Activated naive CD8-positive, alpha-beta T cell treated with anti-CD3 and anti-CD28 coated beads, Interleukin-2, amount 50 U/mL, for 24 hours (primary cell): ENCODE measurements around the gene C1orf52.
A peak's percentile ranks its signal among the peaks of the same experiment; 100 is the strongest.

Source experiments
- ATAC-seq: fragments of 150-1000 bp; cut with Tn5 transposase; one replicate; pipeline ENCODE4 v1.10.0; 2021
- DNase-seq: peaks from one replicate; pipeline ENCODE4 v3.0.0; 2021
- H3K27ac Mint-ChIP-seq: one replicate; pipeline ENCODE4 v1.8.0; 2021; ENCODE audit warnings: mild to moderate bottlenecking, mixed read lengths
- H3K27me3 Mint-ChIP-seq: one replicate; pipeline ENCODE4 v1.8.0; 2021; ENCODE audit warnings: mixed read lengths
- H3K36me3 Mint-ChIP-seq: one replicate; pipeline ENCODE4 v1.8.0; 2021; ENCODE audit warnings: low read depth, mixed read lengths
- H3K4me1 Mint-ChIP-seq: one replicate; pipeline ENCODE4 v1.8.0; 2021; ENCODE audit warnings: mixed read lengths
- H3K4me3 Mint-ChIP-seq: one replicate; pipeline ENCODE4 v1.8.0; 2021; ENCODE audit warnings: mild to moderate bottlenecking, moderate library complexity, mixed read lengths
- H3K9me3 Mint-ChIP-seq: one replicate; pipeline ENCODE4 v1.8.0; 2021; ENCODE audit warnings: mixed read lengths

The C1orf52 gene

GRCh38 chr1:85230305-85230977, 29.0 kb downstream of the C1orf52 start:
- Mint-ChIP-seq H3K4me3 (no peak overlapping the region), H3K36me3 (no peaks in the 10 kb centered on the region), H3K27me3 (no peaks in the 10 kb centered on the region), H3K27ac (no peak overlapping the region), H3K9me3 (no peaks in the 10 kb centered on the region), H3K4me1 (no peaks in the 10 kb centered on the region)
- ATAC-seq (peak; percentile 66), DNase-seq (no peak)

GRCh38 chr1:85229574-85230097, 29.8 kb downstream of the C1orf52 start:
- no peaks in the 10 kb centered on the region for H3K4me1 Mint-ChIP-seq
- no peak overlapping the region for H3K4me3 Mint-ChIP-seq
- ATAC-seq: no peak

GRCh38 chr1:85228972-85229371, 30.5 kb downstream of the C1orf52 start:
- H3K9me3 Mint-ChIP-seq: no peaks in the 10 kb centered on the region
- H3K4me3 Mint-ChIP-seq: no peak overlapping the region
- no peak overlapping the region for H3K27ac Mint-ChIP-seq
- ATAC-seq: no peak
- no peaks in the 10 kb centered on the region for H3K27me3 Mint-ChIP-seq
- no peaks in the 10 kb centered on the region for H3K36me3 Mint-ChIP-seq
- H3K4me1 Mint-ChIP-seq: no peaks in the 10 kb centered on the region
- no peak for DNase-seq

More at GRCh38 chr1:85229574-85230097, 29.8 kb downstream of the C1orf52 start:
- H3K27ac Mint-ChIP-seq: no peak overlapping the region
- DNase-seq: no peak
- H3K27me3 Mint-ChIP-seq: no peaks in the 10 kb centered on the region
- H3K36me3 Mint-ChIP-seq: no peaks in the 10 kb centered on the region
- H3K9me3 Mint-ChIP-seq: no peaks in the 10 kb centered on the region

- DNase-seq (no peak), ATAC-seq (no peak)
- Mint-ChIP-seq H3K4me3 (no peak overlapping the region), H3K27ac (no peak overlapping the region), H3K9me3 (no peaks in the 10 kb centered on the region), H3K36me3 (no peaks in the 10 kb centered on the region), H3K27me3 (peaks cover 1% of the 10 kb centered on the region), H3K4me1 (no peaks in the 10 kb centered on the region)
Measured at GRCh38 chr1:85225624-85226380, 33.7 kb downstream of the C1orf52 start.

GRCh38 chr1:85224734-85225623, 34.5 kb downstream of the C1orf52 start:
- DNase-seq: no peak
- Mint-ChIP-seq H3K4me1 (no peaks in the 10 kb centered on the region), H3K27ac (no peak overlapping the region), H3K9me3 (no peaks in the 10 kb centered on the region), H3K27me3 (peaks cover 1% of the 10 kb centered on the region), H3K36me3 (no peaks in the 10 kb centered on the region), H3K4me3 (no peak overlapping the region)
- ATAC-seq: no peak

- Mint-ChIP-seq H3K27me3 (peaks cover 1% of the 10 kb centered on the region), H3K9me3 (no peaks in the 10 kb centered on the region), H3K36me3 (no peaks in the 10 kb centered on the region), H3K4me1 (no peaks in the 10 kb centered on the region), H3K4me3 (no peak overlapping the region), H3K27ac (no peak overlapping the region)
- ATAC-seq (no peak), DNase-seq (no peak)
Measured at GRCh38 chr1:85224295-85224694, 35.2 kb downstream of the C1orf52 start.

- Mint-ChIP-seq H3K4me1 (no peaks in the 10 kb centered on the region), H3K9me3 (no peaks in the 10 kb centered on the region), H3K4me3 (no peak overlapping the region), H3K36me3 (no peaks in the 10 kb centered on the region), H3K27me3 (peaks cover 4% of the 10 kb centered on the region), H3K27ac (no peak overlapping the region)
- no peak for DNase-seq
- no peak for ATAC-seq
Measured at GRCh38 chr1:85223334-85223733, 36.1 kb downstream of the C1orf52 start.

GRCh38 chr1:85220756-85221201, 38.7 kb downstream of the C1orf52 start:
- H3K4me3 Mint-ChIP-seq: no peak overlapping the region
- ATAC-seq: no peak
- no peaks in the 10 kb centered on the region for H3K9me3 Mint-ChIP-seq
- no peaks in the 10 kb centered on the region for H3K4me1 Mint-ChIP-seq
- DNase-seq: no peak
- peaks cover 11% of the 10 kb centered on the region for H3K27me3 Mint-ChIP-seq
- H3K36me3 Mint-ChIP-seq: no peaks in the 10 kb centered on the region
- no peak overlapping the region for H3K27ac Mint-ChIP-seq

- no peaks in the 10 kb centered on the region for H3K36me3 Mint-ChIP-seq
- H3K27me3 Mint-ChIP-seq: peaks cover 11% of the 10 kb centered on the region
- no peak overlapping the region for H3K27ac Mint-ChIP-seq
- no peaks in the 10 kb centered on the region for H3K9me3 Mint-ChIP-seq
- no peak overlapping the region for H3K4me3 Mint-ChIP-seq
- H3K4me1 Mint-ChIP-seq: no peaks in the 10 kb centered on the region
- DNase-seq (no peak), ATAC-seq (no peak)
Measured at GRCh38 chr1:85219853-85220610, 39.4 kb downstream of the C1orf52 start.

- Mint-ChIP-seq H3K9me3 (no peaks in the 10 kb centered on the region), H3K36me3 (no peaks in the 10 kb centered on the region), H3K27me3 (peaks cover 13% of the 10 kb centered on the region), H3K27ac (no peak overlapping the region), H3K4me3 (no peak overlapping the region), H3K4me1 (no peaks in the 10 kb centered on the region)
- no peak for ATAC-seq
- DNase-seq: no peak
Measured at GRCh38 chr1:85216697-85217096, 42.8 kb downstream of the C1orf52 start.

- no peak overlapping the region for H3K27ac Mint-ChIP-seq
- no peaks in the 10 kb centered on the region for H3K36me3 Mint-ChIP-seq
- H3K4me1 Mint-ChIP-seq: no peaks in the 10 kb centered on the region
- ATAC-seq (no peak), DNase-seq (no peak)
- no peaks in the 10 kb centered on the region for H3K9me3 Mint-ChIP-seq
- peaks cover 17% of the 10 kb centered on the region for H3K27me3 Mint-ChIP-seq
- H3K4me3 Mint-ChIP-seq: no peak overlapping the region
Measured at GRCh38 chr1:85214654-85215053, 44.8 kb downstream of the C1orf52 start.

GRCh38 chr1:85208488-85208887, 51.0 kb downstream of the C1orf52 start:
- Mint-ChIP-seq H3K4me1 (no peaks in the 10 kb centered on the region), H3K9me3 (no peaks in the 10 kb centered on the region), H3K4me3 (no peak overlapping the region), H3K27me3 (peaks cover 16% of the 10 kb centered on the region), H3K27ac (no peak overlapping the region), H3K36me3 (no peaks in the 10 kb centered on the region)
- DNase-seq (no peak), ATAC-seq (no peak)

GRCh38 chr1:85203573-85204171, 55.8 kb downstream of the C1orf52 start:
- Mint-ChIP-seq H3K4me1 (peaks cover 18% of the 10 kb centered on the region), H3K36me3 (no peaks in the 10 kb centered on the region), H3K27me3 (peaks cover 14% of the 10 kb centered on the region), H3K27ac (no peak overlapping the region), H3K4me3 (no peak overlapping the region), H3K9me3 (no peaks in the 10 kb centered on the region)
- ATAC-seq (no peak), DNase-seq (no peak)
